Measurements from ENCODE around the gene CSF1.

CSF1 gene

DNA sequence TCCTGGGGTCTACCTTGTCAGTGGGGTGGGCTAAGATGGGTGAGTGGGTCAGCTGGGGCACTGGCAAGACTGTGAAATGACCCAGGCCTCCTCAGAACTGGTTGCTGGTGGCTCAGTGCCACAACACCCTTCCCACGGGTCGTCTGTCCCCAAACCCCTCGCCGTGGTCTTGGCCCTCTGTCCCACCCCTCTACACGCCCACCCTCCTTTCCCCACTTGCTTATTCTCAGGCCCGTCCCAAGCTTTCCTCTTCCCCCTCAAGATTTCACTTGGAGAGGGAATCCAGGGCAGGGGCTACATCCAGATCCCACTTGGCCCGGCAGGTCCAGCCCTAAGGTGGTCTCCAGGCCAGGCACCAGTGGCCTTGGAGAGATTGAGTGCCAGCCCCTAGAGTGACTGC is 16.7 kb downstream of the CSF1 start:
- H3K9me3 ChIP-seq (ENCODE audit: insufficient read depth, low read length), result no peaks in the 10 kb centered on the region
- no peak overlapping the region for H3K4me2 ChIP-seq (ENCODE audit: low read length)
- peaks cover 7% of the 10 kb centered on the region; the same call in 1 of the 2 replicates for H3K4me1 ChIP-seq (ENCODE audit: low read length)
- no peak overlapping the region for H3K9ac ChIP-seq (ENCODE audit: low read length)
- TF ChIP-seq CTCF (IDR thresholded peaks at IDR 0.05; ENCODE audit: low read depth, low read length) (no peak), EZH2phosphoT487 (IDR thresholded peaks at IDR 0.05; ENCODE audit: low read depth) (no peak)
- no peak overlapping the region for H3K27ac ChIP-seq (ENCODE audit: low read length)
- H3K4me3 ChIP-seq (ENCODE audit: low read length), result no peak overlapping the region
- peaks cover 3% of the 10 kb centered on the region for H3K36me3 ChIP-seq (replicated peaks; ENCODE audit: low read depth, low read length)
- H2AFZ ChIP-seq (ENCODE audit: low read depth, low read length), result no peak overlapping the region
- H4K20me1 ChIP-seq (ENCODE audit: insufficient read depth, low read length), result no peaks in the 10 kb centered on the region
- peaks cover 12% of the 10 kb centered on the region for H3K79me2 ChIP-seq (ENCODE audit: low read length)
- H3K27me3 ChIP-seq (ENCODE audit: low read depth, low read length), result no peaks in the 10 kb centered on the region

- Histone ChIP-seq H3K4me2 (ENCODE audit: low read length) (no peak overlapping the region), H3K9me3 (ENCODE audit: insufficient read depth, low read length) (no peaks in the 10 kb centered on the region), H3K27ac (ENCODE audit: low read length) (no peak overlapping the region), H2AFZ (ENCODE audit: low read depth, low read length) (no peak overlapping the region), H3K4me1 (ENCODE audit: low read length) (peaks cover 7% of the 10 kb centered on the region; the same call in 1 of the 2 replicates), H4K20me1 (ENCODE audit: insufficient read depth, low read length) (no peaks in the 10 kb centered on the region), H3K27me3 (ENCODE audit: low read depth, low read length) (no peaks in the 10 kb centered on the region), H3K36me3 (replicated peaks; ENCODE audit: low read depth, low read length) (peaks cover 3% of the 10 kb centered on the region), H3K4me3 (ENCODE audit: low read length) (no peak overlapping the region), H3K79me2 (ENCODE audit: low read length) (peaks cover 12% of the 10 kb centered on the region), H3K9ac (ENCODE audit: low read length) (no peak overlapping the region)
- TF ChIP-seq CTCF (IDR thresholded peaks at IDR 0.05; ENCODE audit: low read depth, low read length) (no peak), EZH2phosphoT487 (IDR thresholded peaks at IDR 0.05; ENCODE audit: low read depth) (no peak)
These were observed 17.3 kb downstream of the CSF1 start for GRCh38 chr1:109927911-109928321.

- Histone ChIP-seq H3K27me3 (ENCODE audit: low read depth, low read length) (no peaks in the 10 kb centered on the region), H2AFZ (ENCODE audit: low read depth, low read length) (no peak overlapping the region), H3K79me2 (ENCODE audit: low read length) (peaks cover 11% of the 10 kb centered on the region), H3K36me3 (replicated peaks; ENCODE audit: low read depth, low read length) (peaks cover 3% of the 10 kb centered on the region), H3K4me2 (ENCODE audit: low read length) (no peak overlapping the region), H4K20me1 (ENCODE audit: insufficient read depth, low read length) (no peaks in the 10 kb centered on the region), H3K4me3 (ENCODE audit: low read length) (no peak overlapping the region), H3K27ac (ENCODE audit: low read length) (no peak overlapping the region), H3K9me3 (ENCODE audit: insufficient read depth, low read length) (no peaks in the 10 kb centered on the region), H3K9ac (ENCODE audit: low read length) (no peak overlapping the region), H3K4me1 (ENCODE audit: low read length) (peaks cover 5% of the 10 kb centered on the region; the same call in 1 of the 2 replicates)
- TF ChIP-seq CTCF (IDR thresholded peaks at IDR 0.05; ENCODE audit: low read depth, low read length) (no peak), EZH2phosphoT487 (IDR thresholded peaks at IDR 0.05; ENCODE audit: low read depth) (no peak)
These were observed 18.0 kb downstream of the CSF1 start for GRCh38 chr1:109928591-109929111.

DNA sequence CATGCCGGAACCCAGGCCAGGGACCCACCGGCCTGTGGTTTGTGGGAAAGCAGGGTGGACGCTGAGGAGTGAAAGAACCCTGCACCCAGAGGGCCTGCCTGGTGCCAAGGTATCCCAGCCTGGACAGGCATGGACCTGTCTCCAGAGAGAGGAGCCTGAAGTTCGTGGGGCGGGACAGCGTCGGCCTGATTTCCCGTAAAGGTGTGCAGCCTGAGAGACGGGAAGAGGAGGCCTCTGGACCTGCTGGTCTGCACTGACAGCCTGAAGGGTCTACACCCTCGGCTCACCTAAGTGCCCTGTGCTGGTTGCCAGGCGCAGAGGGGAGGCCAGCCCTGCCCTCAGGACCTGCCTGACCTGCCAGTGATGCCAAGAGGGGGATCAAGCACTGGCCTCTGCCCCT is 18.5 kb downstream of the CSF1 start:
- Histone ChIP-seq H3K4me3 (ENCODE audit: low read length) (no peak overlapping the region), H3K79me2 (ENCODE audit: low read length) (peaks cover 6% of the 10 kb centered on the region), H3K36me3 (replicated peaks; ENCODE audit: low read depth, low read length) (peaks cover 3% of the 10 kb centered on the region), H3K27me3 (ENCODE audit: low read depth, low read length) (no peaks in the 10 kb centered on the region), H4K20me1 (ENCODE audit: insufficient read depth, low read length) (no peaks in the 10 kb centered on the region), H3K4me1 (ENCODE audit: low read length) (peaks cover 5% of the 10 kb centered on the region; the same call in 1 of the 2 replicates), H3K4me2 (ENCODE audit: low read length) (no peak overlapping the region), H3K27ac (ENCODE audit: low read length) (no peak overlapping the region), H3K9ac (ENCODE audit: low read length) (no peak overlapping the region), H3K9me3 (ENCODE audit: insufficient read depth, low read length) (no peaks in the 10 kb centered on the region), H2AFZ (ENCODE audit: low read depth, low read length) (no peak overlapping the region)
- no peak for TF ChIP-seq EZH2phosphoT487 (IDR thresholded peaks at IDR 0.05; ENCODE audit: low read depth)
- no peak for TF ChIP-seq CTCF (IDR thresholded peaks at IDR 0.05; ENCODE audit: low read depth, low read length)
